Amniotic stem cell (primary cell): Measurements from ENCODE around the gene GRK5.

ENCODE experiments used
- DNase-seq: peaks from one replicate; lab custom pipeline; 2025; lab: John Stamatoyannopoulos, UW

Gene GRK5

DNA sequence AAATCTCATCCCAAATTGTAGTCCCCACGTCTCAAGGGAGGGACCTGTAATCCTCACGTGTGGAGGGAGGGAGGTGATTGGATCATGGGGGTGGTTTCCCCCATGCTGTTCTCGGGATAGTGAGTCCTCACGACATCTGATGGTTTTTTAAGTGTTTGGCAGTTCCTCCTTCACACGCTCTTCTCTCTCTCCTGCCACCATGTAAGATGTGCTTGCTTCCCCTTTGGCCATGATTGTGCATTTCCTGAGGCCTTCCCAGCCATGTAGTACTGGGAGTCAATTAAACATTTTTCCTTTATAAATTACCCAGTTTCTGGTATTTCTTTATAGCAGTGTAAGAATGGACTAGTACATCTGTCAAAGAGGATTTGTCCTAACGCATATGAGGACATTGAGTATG, 275.6 kb downstream of the GRK5 start:
- no peak for DNase-seq

DNA sequence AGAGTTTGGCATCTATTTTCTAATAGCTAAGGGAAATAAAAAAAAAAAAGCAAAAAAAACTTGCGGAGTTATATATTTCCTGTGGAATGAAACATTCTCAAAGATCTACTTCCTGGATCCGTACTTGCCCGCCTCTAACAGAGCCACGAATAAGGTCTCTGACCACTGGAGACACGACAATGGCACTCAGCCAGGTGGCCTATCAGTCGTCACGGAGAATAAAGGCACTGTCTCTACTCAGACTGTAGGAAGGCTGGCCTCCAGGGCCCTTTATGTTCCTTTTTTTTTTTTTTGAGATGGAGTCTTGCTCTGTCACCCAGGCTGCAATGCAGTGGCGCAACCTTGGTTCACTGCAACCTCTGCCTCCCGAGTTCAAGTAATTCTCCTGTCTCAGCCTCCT, 276.5 kb downstream of the GRK5 start:
- no peak for DNase-seq

DNA sequence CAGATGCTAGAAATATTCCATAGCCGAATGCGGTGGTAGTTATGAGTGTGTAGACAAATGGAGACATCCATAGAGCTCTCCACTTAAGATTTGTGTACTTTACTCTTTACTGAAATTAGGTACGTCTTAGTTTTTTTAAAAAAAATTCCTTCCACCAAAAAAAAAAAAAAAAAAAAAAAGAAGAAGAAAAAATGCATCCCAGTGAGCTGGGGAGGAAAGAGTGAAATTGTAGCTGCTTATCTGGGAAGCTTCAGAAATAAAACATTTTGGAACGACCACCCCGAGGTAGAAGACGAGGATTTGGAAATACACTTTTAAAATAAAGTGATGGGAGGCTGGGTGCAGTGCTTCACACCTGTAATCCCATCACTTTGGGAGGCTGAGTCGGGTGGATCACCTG, 281.3 kb downstream of the GRK5 start:
- DNase-seq: no peak

GRCh38 chr10:119489991-119490326, 282.6 kb downstream of the GRK5 start:
- DNase-seq: no peak

DNA sequence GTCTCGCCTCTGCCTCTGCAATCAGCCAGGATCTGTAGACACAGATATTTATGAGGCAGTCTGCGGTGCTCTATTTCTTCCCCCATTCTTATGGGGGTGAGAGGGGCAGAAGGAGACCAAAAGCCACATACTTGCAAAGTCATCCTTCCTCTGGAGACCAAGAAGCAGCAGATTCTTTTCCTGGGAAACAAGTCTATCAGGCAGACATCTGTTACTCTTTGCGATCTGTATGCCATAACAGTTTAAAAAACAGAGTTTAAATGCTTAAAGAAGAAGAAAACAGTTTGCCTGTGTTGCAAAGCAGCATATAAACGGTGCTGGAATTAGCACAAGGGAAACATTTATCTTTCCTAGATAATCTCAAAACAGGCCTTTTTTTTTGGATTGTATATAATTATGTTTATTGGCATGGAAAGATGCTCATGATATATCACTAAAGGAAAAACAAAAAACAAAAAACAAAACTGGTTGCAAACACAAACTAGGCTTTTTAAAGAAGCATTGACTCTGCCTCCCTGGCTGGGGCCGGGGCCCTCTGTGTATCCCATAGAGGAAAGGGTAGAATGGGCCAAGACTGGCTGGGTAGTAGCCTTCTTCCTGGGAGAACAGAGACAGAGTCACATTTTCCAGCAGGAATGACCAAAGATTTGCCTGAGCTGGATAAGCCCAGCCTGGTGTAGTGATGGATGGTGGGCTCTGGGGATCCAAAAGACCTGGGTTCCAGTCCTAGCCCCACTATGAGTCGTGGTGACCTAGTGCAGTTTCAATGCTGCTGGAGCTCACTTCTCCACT, 284.8 kb downstream of the GRK5 start:
- no peak for DNase-seq

GRCh38 chr10:119493155-119493554, 285.8 kb downstream of the GRK5 start:
- no peak for DNase-seq

DNA sequence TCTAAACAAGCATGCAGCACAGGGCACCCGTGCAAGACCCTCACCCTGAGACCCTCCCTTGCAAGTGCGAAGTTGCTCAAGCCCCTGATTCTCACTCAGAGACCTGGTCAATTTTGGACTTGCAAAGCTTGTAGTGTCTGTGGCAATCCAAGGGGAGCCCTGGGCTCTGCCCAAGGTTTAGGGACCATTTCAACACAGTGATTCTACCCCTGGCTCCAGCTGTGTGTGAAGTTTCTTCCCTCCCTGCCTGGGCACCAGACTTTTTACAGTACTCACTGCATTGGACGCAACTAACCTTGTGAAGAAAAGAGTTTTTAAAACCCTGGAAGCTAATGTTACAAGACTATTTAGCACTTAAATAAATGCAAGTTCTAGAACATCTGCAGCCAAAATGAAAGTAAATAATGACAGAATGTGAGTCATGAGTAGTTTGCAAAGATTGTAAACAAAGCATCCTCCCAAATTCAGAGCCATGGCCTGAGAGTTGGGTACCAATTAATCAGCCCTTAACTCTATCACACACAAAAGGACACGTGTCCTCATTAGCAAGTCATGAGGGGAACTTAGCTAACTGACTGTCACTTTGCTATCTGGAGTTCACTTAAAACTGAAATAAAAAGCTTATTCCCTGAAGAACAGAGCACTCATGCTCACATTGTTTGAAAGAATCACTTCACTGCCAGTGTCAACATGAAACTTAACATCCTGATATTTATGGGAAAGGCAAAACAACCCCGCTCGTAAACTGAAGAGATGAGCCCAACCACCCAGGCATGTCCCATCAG, 287.1 kb downstream of the GRK5 start:
- DNase-seq: no peak

DNA sequence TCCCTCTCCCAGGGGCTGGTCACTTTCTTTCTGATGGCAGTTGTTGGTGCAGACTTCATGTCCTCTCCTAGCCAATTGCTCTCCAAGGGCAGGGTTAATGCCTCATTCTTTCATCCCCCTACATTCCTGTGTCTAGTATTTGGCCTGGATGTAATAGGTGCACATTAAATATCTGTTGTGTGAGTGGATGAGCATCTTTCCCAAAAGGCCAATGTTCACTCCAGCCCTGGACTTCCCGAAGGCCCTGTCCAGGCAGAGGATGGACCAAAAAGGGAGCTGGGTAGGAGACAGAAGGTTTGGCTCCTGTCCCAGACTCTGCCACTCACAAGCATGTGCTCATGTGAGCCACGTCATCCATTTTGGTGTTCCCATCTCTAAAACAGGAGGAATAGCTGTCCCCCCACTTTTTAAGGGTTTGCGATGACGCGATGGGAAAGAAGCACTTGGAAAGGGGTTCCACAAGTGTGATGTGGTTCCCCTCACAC, 287.7 kb downstream of the GRK5 start:
- no peak for DNase-seq

DNA sequence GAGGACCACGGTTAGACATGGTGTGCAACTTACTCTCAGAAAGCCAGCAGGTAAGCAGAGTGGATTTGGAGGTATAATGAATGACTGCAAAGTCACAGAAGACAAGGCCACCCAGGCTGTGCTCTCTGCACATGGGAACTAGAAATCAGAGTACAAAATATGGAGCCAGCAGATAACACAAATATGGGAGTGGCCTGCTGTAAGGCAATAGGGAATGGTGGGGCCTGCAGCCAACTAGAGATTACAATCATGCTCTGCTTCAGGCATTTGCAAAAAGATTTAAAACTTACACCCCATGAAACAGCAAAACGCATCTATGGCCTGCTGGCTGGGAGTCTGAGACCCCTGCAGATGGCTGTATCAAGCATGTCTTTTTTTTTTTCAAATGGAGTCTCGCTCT, 288.2 kb downstream of the GRK5 start:
- no peak for DNase-seq

- no peak for DNase-seq
Measured at GRCh38 chr10:119496273-119496672, 288.9 kb downstream of the GRK5 start.

DNA sequence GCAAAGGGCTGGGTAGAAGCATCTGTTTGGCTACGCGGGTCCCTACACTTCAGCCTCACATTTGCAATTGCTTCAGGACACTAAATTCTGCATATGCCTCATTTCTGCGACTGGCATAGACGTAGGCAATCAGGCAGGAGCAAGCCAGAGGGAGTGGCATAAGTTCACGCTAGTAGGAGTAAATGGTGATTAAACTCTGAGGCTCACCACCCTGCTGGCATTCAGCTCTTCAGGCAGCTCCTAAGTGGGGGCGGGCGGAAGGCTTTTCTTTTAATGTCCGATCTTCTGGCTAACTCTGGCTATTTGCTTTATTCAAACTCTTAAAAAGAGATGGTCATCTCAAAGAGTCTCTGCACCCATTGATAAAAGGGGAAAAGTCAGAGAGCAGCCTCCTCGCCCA, 289.9 kb downstream of the GRK5 start:
- no peak for DNase-seq

GRCh38 chr10:119498889-119499676, 291.7 kb downstream of the GRK5 start:
- no peak for DNase-seq

DNA sequence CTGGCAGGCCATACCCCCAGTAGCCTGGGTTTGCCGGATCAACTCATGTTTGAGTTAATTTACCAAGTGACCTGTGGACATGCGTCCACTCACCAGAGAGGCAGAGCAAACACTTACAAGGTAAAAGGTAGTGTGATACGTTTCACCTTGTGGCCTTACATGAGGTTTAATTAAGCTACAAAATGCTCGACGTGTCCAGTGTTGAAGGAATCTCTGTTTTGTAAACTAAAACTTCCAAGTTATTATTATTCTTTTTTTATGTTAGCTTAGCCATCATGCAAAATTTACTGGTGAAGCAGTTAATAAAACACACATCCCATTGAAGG, 292.3 kb downstream of the GRK5 start:
- no peak for DNase-seq

GRCh38 chr10:119500123-119500795, 292.9 kb downstream of the GRK5 start:
- no peak for DNase-seq

- no peak for DNase-seq
Measured at GRCh38 chr10:119500821-119501220, 293.4 kb downstream of the GRK5 start.

DNA sequence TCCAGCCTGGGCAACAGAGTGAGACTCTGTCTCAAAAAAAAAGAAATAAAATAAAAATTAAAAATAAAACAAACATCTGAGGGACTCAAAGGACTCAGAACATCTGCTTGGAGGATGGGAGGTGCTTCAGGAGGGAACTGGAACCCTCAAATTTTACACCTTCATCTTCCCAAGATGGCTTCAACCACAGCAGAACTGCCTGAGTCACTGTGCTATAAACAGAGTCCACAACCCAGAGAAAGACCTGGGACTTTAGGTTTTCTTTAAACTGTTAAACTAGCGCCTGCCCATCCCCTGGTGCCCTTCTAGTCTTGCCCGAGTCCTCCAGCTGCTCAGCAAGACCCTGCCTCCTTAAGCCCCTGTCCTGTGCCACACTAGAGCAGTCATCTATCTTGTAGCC, 294.3 kb downstream of the GRK5 start:
- DNase-seq: no peak

DNA sequence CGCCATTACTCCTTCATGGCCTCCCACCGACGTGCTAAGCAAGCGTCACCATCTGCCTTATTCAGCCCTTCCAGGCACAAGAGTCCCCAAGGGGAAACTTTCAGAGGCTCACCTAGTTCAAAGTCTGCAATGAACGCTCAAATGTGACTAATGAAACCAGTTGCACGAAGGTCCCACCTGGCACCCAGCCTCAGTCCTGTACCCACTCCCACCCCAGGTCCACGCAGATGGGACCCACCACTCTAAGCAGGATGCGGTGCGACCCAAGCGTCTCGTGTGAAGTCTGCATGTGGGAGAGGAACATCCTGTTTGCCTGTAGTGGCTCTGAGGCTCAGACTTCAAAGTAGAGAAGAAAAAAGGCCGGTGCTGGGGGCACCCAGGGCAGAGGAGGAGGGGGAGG, 294.8 kb downstream of the GRK5 start:
- DNase-seq: no peak

DNA sequence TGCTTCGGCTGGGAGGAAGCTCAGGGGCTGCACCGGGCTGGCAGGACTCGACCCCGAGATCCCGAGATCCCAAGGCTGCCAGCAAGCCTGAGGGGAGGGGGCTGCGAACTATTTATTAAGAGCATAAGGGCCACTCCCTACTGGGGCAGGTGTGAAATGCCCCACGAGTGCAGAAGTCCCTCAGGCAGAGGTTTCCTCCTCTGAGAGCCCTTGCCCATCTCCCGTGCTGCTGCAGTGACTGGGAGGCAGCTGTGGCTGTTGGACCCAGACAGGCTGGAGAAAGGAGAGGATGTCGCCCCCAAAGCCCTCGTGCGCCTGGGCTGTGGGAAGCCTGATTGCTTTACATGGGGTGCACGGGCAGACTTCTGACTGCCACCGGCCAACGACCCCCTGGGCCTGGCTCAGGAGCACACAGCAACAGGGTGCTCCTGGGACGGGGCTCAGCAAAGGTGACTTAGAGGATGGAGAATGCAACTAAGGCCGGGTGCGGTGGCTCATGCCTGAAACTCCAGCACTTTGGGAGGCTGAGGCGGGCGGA, 295.3 kb downstream of the GRK5 start:
- DNase-seq: no peak

- DNase-seq: no peak
Measured at GRCh38 chr10:119503821-119504220, 296.4 kb downstream of the GRK5 start.

DNA sequence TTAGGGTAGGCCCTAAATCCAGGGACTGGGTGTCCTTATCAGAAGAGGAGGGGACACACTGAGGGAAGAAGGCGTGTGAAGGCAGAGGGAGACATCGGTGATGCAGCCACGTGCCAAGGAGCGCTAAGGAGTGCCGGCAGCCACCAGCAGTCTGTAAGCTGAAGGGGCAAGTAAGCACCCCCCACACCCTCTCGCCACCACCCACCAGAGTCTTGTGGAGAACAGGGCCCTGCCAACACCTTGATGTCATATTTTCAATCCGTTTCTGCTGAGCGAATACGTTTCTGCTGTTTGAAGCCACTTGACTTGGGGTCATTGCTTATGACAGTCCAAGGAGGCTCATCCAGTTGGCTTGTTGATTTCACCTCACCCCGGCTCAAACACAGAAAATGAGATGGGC, 297.3 kb downstream of the GRK5 start:
- DNase-seq: no peak

GRCh38 chr10:119505131-119505551, 297.8 kb downstream of the GRK5 start:
- DNase-seq: no peak
